Ascending aorta (tissue), 2 donors: ENCODE measurements around the gene TPRKB. TPM values are rescaled to one million over a fixed set of nuclear protein-coding genes. Genes with fewer than 3 reads are reported as not detected.
"Not testable (repeated sequence)": the region's sequence is repeated elsewhere in the genome, so short reads cannot be mapped to it uniquely, and the experiment has no call there.

Source experiments
- DNase-seq, 2 donors: peaks; one replicate each; pipeline ENCODE4 v3.0.0-alpha.2; 2019; ENCODE audit warnings: low spot score in 2 of 2
- H3K27ac ChIP-seq, 2 donors: fragments of 200-600 bp; sonication (generic); one replicate each; pipeline ENCODE4 v1.5.1; 2016 to 2017; ENCODE audit warnings: mild to moderate bottlenecking in 1 of 2
- H3K27me3 ChIP-seq: fragments of 200-600 bp; sonication (generic); one replicate; pipeline ENCODE4 v1.5.1; 2017
- H3K36me3 ChIP-seq, 2 donors: fragments of 200-600 bp; sonication (generic); one replicate each; pipeline ENCODE4 v1.5.1; 2016
- H3K4me1 ChIP-seq, 2 donors: fragments of 200-600 bp; sonication (generic); one replicate each; pipeline ENCODE4 v1.5.1; 2016 to 2017; ENCODE audit warnings: mild to moderate bottlenecking in 1 of 2
- H3K4me3 ChIP-seq, 2 donors: fragments of 200-600 bp; sonication (generic); one replicate each; pipeline ENCODE4 v1.5.1; 2016 to 2017; ENCODE audit warnings: mild to moderate bottlenecking in 1 of 2
- H3K9me3 ChIP-seq, 2 donors: fragments of 200-600 bp; sonication (generic); one replicate each; pipeline ENCODE4 v1.5.1; 2016
- CTCF ChIP-seq, 3 experiments: fragments of 200-600 bp in 2 of 3; fragments of 450-650 bp in 1 of 3; sonication (generic) in 2 of 3; IDR thresholded peaks; one replicate each; pipeline ENCODE4 v1.5.1; 2016 to 2019; ENCODE audit warnings: antibody characterized with exemption in 3 of 3, mild to moderate bottlenecking in 1 of 3, moderate library complexity in 1 of 3
- intact Hi-C: fragments of 100-400 bp; cut with DNase I; formaldehyde crosslinking; loops from one replicate; pipeline ENCODE4 v1.15.1; 2023
- total RNA-seq: library from RNA; depleted of rRNA; stranded (reverse); fragments of >200 nt; gene quantifications from one replicate; pipeline ENCODE4 v1.1.0, GENCODE V29; 2016

TPRKB gene
- total RNA-seq, 1 donor from 2014 or later = 11.1 TPM

- H3K4me3 ChIP-seq = peak overlapping the region; percentile 73 to 79
- no peak for TF ChIP-seq CTCF (IDR thresholded peaks at IDR 0.05)
- no peaks in the 10 kb centered on the region for H3K9me3 ChIP-seq
- DNase-seq = no peak
- peaks cover 0 to 16% of the 10 kb centered on the region in 2 donors for H3K4me1 ChIP-seq
- H3K27me3 ChIP-seq = no peaks in the 10 kb centered on the region
- intact Hi-C loops = loop anchor here (5.0 kb wide), 4 partner anchors 41 to 664 kb away; partner anchors contain the start of genes ALMS1, DGUOK and SFXN5
- H3K36me3 ChIP-seq = peaks cover 16 to 30% of the 10 kb centered on the region in 2 donors
- H3K27ac ChIP-seq = peak overlapping the region; percentile 51 to 73
Measured at GRCh38 chr2:73736378-73736777, 767 bp downstream of the TPRKB start.

- Histone ChIP-seq H3K4me1 (peaks cover 0 to 2% of the 10 kb centered on the region in 2 donors), H3K27ac (no peak overlapping the region), H3K36me3 (peaks cover 22 to 52% of the 10 kb centered on the region in 2 donors), H3K4me3 (no peak overlapping the region), H3K27me3 (no peaks in the 10 kb centered on the region), H3K9me3 (no peaks in the 10 kb centered on the region)
- DNase-seq = no peak
- intact Hi-C loops = no loop called here
- no peak for TF ChIP-seq CTCF (IDR thresholded peaks at IDR 0.05)
Measured at GRCh38 chr2:73730810-73731209, 6.3 kb downstream of the TPRKB start.

DNA sequence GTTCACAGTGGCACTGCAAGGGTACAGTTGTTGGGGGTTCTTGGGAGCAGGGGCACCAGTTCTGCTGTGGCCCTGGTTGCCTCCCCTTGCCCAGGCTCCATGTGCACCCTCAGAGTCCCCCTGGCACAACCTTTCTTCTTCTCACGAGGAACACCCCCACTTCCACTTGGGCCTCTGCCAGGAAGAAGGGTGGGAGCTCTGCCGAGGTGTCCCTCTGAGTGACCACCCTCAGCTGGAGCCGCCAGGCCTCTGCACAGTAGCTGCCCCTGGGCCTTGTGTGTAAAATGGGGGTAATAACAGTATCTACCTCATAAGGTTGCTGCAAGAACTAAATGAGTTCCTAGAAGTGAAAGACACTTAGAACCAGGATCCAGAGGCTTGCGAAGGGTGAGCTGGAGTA is 8.4 kb downstream of the TPRKB start:
- no peaks in the 10 kb centered on the region for H3K4me1 ChIP-seq
- no peak overlapping the region for H3K27ac ChIP-seq
- H3K9me3 ChIP-seq = no peaks in the 10 kb centered on the region
- peaks cover 15 to 44% of the 10 kb centered on the region in 2 donors for H3K36me3 ChIP-seq
- no peak for DNase-seq
- no peaks in the 10 kb centered on the region for H3K27me3 ChIP-seq
- TF ChIP-seq CTCF (IDR thresholded peaks at IDR 0.05) = no peak
- no peak overlapping the region for H3K4me3 ChIP-seq
- intact Hi-C loops = no loop called here

GRCh38 chr2:73728043-73728442 is 9.1 kb downstream of the TPRKB start:
- TF ChIP-seq CTCF (IDR thresholded peaks at IDR 0.05) = no peak
- H3K4me3 ChIP-seq = no peak overlapping the region
- H3K27me3 ChIP-seq = no peaks in the 10 kb centered on the region
- no peaks in the 10 kb centered on the region for H3K9me3 ChIP-seq
- intact Hi-C loops = no loop called here
- H3K27ac ChIP-seq = no peak overlapping the region
- DNase-seq = no peak
- H3K4me1 ChIP-seq = no peaks in the 10 kb centered on the region
- H3K36me3 ChIP-seq = peaks cover 10 to 37% of the 10 kb centered on the region in 2 donors

DNA sequence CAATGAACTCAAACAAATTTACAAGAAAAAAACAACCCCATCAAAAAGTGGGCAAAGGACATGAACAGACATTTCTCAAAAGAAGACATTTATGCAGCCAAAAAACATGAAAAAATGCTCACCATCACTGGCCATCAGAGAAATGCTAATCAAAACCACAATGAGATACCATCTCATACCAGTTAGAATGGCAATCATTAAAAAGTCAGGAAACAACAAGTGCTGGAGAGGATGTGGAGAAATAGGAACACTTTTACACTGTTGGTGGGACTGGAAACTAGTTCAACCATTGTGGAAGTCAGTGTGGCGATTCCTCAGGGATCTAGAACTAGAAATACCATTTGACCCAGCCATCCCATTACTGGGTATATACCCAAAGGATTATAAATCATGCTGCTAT is 10.5 kb downstream of the TPRKB start:
- H3K4me1 ChIP-seq, H3K9me3 ChIP-seq, H3K27ac ChIP-seq, H3K4me3 ChIP-seq, H3K27me3 ChIP-seq, DNase-seq, intact Hi-C loops: not testable (repeated sequence)
- peaks cover 6 to 25% of the 10 kb centered on the region in 2 donors for H3K36me3 ChIP-seq

DNA sequence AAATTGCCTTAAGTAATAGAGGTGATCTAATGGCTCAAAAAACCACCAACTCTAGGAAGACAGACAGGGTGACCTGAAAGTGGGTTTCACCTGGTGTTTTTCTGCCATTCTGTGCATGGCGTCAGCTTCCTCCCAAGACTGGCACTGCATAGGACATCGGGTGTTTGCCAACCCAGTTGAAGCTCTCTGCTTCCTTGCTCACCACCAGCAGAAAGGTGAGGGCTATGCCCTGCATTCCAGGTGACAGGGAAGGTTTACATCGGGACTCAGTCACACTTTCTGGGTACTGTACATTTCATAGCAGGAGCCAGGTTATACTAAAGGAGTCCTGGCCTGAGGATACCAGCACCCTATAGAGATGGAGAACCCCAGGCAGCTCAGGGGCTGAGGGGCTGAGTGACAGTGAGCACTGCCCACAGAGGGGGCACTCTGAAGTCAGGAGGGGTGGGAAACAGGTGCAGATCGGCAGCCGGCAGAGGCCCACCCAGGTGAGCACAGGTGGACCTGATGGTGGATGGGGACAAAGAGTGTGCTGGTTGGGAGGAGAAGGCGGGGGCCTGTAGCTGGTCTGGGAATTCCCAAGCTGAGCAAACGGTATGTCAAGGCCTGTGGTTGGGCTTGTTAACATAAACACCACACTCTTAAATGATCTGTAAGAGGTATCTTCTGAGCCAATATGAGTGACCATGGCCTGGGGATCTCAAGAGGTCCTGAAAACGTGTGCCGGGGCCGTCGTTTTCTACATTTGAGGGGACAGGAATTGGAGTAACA is 18.1 kb downstream of the TPRKB start:
- Histone ChIP-seq H3K36me3 (no peaks in the 10 kb centered on the region), H3K4me3 (no peak overlapping the region), H3K9me3 (no peaks in the 10 kb centered on the region), H3K27me3 (no peaks in the 10 kb centered on the region), H3K4me1 (no peaks in the 10 kb centered on the region), H3K27ac (no peak overlapping the region)
- no peak for TF ChIP-seq CTCF (IDR thresholded peaks at IDR 0.05)
- intact Hi-C loops = no loop called here
- DNase-seq = no peak
